Measurements from ENCODE around the gene HOXA9.

Gene HOXA9

GRCh38 chr7:27192546-27193334, 27.4 kb upstream of the HOXA9 start (continued):
- TF ChIP-seq PRDM2 (tag by site-specific recombination; IDR thresholded peaks at IDR 0.05; ENCODE audit: borderline replicate concordance) = no peak
- TF ChIP-seq ZNF398 (tag by site-specific recombination; IDR thresholded peaks at IDR 0.05) = no peak
- TF ChIP-seq, protein P1, sequence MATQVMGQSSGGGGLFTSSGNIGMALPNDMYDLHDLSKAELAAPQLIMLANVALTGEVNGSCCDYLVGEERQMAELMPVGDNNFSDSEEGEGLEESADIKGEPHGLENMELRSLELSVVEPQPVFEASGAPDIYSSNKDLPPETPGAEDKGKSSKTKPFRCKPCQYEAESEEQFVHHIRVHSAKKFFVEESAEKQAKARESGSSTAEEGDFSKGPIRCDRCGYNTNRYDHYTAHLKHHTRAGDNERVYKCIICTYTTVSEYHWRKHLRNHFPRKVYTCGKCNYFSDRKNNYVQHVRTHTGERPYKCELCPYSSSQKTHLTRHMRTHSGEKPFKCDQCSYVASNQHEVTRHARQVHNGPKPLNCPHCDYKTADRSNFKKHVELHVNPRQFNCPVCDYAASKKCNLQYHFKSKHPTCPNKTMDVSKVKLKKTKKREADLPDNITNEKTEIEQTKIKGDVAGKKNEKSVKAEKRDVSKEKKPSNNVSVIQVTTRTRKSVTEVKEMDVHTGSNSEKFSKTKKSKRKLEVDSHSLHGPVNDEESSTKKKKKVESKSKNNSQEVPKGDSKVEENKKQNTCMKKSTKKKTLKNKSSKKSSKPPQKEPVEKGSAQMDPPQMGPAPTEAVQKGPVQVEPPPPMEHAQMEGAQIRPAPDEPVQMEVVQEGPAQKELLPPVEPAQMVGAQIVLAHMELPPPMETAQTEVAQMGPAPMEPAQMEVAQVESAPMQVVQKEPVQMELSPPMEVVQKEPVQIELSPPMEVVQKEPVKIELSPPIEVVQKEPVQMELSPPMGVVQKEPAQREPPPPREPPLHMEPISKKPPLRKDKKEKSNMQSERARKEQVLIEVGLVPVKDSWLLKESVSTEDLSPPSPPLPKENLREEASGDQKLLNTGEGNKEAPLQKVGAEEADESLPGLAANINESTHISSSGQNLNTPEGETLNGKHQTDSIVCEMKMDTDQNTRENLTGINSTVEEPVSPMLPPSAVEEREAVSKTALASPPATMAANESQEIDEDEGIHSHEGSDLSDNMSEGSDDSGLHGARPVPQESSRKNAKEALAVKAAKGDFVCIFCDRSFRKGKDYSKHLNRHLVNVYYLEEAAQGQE (tag by site-specific recombination; IDR thresholded peaks at IDR 0.05) = no peak
- TF ChIP-seq ZNF510 (tag by site-specific recombination; IDR thresholded peaks at IDR 0.05; ENCODE audit: insufficient replicate concordance) = no peak
- no peak for TF ChIP-seq ZNF548 (tag by site-specific recombination; IDR thresholded peaks at IDR 0.05)
- TF ChIP-seq ZNF16 (tag by site-specific recombination; IDR thresholded peaks at IDR 0.05; ENCODE audit: low read depth) = no peak
- no peak for TF ChIP-seq YY1 (tag by site-specific recombination; IDR thresholded peaks at IDR 0.05)
- TF ChIP-seq FEZF1 (tag by site-specific recombination; IDR thresholded peaks at IDR 0.05) = no peak
- TF ChIP-seq AEBP2 (tag by site-specific recombination; IDR thresholded peaks at IDR 0.05; ENCODE audit: borderline replicate concordance) = no peak
- no peak for TF ChIP-seq ZNF157 (tag by site-specific recombination; IDR thresholded peaks at IDR 0.05)
- TF ChIP-seq ZNF214 (tag by site-specific recombination; IDR thresholded peaks at IDR 0.05; ENCODE audit: borderline replicate concordance) = no peak
- TF ChIP-seq, protein P2, sequence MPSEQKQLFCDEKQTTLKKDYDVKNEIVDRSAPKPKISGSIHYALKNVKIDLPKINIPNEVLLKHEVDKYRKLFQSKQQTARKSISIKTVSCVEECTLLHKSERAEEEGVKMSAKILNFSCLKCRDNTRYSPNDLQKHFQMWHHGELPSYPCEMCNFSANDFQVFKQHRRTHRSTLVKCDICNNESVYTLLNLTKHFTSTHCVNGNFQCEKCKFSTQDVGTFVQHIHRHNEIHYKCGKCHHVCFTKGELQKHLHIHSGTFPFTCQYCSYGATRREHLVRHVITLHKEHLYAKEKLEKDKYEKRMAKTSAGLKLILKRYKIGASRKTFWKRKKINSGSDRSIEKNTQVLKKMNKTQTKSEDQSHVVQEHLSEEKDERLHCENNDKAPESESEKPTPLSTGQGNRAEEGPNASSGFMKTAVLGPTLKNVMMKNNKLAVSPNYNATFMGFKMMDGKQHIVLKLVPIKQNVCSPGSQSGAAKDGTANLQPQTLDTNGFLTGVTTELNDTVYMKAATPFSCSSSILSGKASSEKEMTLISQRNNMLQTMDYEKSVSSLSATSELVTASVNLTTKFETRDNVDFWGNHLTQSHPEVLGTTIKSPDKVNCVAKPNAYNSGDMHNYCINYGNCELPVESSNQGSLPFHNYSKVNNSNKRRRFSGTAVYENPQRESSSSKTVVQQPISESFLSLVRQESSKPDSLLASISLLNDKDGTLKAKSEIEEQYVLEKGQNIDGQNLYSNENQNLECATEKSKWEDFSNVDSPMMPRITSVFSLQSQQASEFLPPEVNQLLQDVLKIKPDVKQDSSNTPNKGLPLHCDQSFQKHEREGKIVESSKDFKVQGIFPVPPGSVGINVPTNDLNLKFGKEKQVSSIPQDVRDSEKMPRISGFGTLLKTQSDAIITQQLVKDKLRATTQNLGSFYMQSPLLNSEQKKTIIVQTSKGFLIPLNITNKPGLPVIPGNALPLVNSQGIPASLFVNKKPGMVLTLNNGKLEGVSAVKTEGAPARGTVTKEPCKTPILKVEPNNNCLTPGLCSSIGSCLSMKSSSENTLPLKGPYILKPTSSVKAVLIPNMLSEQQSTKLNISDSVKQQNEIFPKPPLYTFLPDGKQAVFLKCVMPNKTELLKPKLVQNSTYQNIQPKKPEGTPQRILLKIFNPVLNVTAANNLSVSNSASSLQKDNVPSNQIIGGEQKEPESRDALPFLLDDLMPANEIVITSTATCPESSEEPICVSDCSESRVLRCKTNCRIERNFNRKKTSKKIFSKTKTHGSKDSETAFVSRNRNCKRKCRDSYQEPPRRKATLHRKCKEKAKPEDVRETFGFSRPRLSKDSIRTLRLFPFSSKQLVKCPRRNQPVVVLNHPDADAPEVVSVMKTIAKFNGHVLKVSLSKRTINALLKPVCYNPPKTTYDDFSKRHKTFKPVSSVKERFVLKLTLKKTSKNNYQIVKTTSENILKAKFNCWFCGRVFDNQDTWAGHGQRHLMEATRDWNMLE (tag by site-specific recombination; conservative IDR thresholded peaks at IDR 0.05; ENCODE audit: low read depth) = no peak
- TF ChIP-seq ZNF426 (tag by site-specific recombination; IDR thresholded peaks at IDR 0.05) = no peak
- TF ChIP-seq ZNF2 (tag by site-specific recombination; IDR thresholded peaks at IDR 0.05) = no peak
- no peak for TF ChIP-seq ZBTB7A (tag by site-specific recombination; IDR thresholded peaks at IDR 0.05; ENCODE audit: low read depth)
- TF ChIP-seq, protein P3, sequence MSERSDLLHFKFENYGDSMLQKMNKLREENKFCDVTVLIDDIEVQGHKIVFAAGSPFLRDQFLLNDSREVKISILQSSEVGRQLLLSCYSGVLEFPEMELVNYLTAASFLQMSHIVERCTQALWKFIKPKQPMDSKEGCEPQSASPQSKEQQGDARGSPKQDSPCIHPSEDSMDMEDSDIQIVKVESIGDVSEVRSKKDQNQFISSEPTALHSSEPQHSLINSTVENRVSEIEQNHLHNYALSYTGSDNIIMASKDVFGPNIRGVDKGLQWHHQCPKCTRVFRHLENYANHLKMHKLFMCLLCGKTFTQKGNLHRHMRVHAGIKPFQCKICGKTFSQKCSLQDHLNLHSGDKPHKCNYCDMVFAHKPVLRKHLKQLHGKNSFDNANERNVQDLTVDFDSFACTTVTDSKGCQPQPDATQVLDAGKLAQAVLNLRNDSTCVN (tag by site-specific recombination; optimal IDR thresholded peaks at IDR 0.05) = peak; percentile 62
- no peak for TF ChIP-seq PRDM1 (tag by site-specific recombination; IDR thresholded peaks at IDR 0.05)
- TF ChIP-seq ZNF341 (tag by site-specific recombination; IDR thresholded peaks at IDR 0.05; ENCODE audit: low read depth) = peak; percentile 49
- no peak for TF ChIP-seq ZNF366 (tag by site-specific recombination; conservative IDR thresholded peaks at IDR 0.05)
